UCSD-AML1 (cell line): Measurements from ENCODE around the gene BOLA1.
A peak's percentile ranks its signal among the peaks of the same experiment; 100 is the strongest.
"Not testable (repeated sequence)": the region's sequence is repeated elsewhere in the genome, so short reads cannot be mapped to it uniquely, and the experiment has no call there.

Experiments
- DNase-seq: peaks from one replicate; lab custom pipeline; 2025; ENCODE audit not compliant: unreplicated experiment; lab: John Stamatoyannopoulos, UW

Gene BOLA1

DNA sequence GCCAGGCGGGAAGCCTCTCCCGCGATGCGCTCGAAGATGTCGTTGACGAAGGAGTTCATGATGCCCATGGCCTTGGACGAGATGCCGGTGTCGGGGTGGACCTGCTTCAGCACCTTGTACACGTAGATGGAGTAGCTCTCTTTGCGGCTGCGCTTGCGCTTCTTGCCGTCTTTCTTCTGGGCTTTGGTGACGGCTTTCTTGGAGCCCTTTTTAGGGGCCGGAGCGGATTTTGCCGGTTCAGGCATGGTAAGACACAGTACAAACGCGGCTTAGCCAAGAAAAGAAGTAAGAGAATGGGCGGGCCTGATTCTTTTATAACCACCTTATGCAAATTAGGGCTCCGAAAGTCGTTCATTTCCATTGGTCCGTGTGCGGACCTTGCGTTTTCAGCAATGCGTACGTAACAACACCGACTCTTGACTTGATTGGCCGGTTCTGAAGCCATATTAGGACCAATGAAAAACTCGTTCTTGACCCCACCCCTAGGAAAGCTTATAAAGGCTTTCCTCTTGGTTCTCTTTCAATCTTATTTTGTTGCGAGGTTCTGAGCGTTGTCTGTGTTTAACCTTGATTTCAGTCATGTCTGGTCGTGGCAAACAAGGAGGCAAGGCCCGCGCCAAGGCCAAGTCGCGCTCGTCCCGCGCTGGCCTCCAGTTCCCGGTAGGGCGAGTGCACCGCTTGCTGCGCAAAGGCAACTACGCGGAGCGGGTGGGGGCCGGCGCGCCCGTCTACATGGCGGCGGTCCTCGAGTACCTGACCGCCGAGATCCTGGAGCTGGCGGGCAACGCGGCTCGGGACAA, 12.8 kb upstream of the BOLA1 start:
- DNase-seq, result peak; percentile 87

DNA sequence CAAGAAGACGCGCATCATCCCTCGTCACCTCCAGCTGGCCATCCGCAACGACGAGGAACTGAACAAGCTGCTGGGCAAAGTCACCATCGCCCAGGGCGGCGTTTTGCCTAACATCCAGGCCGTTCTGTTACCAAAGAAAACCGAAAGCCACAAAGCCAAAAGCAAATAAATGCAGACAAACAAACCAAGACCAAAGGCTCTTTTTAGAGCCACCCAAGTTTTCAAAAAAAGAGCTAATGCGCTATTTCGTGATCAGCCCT, 12.2 kb upstream of the BOLA1 start:
- not testable (repeated sequence) for DNase-seq

DNA sequence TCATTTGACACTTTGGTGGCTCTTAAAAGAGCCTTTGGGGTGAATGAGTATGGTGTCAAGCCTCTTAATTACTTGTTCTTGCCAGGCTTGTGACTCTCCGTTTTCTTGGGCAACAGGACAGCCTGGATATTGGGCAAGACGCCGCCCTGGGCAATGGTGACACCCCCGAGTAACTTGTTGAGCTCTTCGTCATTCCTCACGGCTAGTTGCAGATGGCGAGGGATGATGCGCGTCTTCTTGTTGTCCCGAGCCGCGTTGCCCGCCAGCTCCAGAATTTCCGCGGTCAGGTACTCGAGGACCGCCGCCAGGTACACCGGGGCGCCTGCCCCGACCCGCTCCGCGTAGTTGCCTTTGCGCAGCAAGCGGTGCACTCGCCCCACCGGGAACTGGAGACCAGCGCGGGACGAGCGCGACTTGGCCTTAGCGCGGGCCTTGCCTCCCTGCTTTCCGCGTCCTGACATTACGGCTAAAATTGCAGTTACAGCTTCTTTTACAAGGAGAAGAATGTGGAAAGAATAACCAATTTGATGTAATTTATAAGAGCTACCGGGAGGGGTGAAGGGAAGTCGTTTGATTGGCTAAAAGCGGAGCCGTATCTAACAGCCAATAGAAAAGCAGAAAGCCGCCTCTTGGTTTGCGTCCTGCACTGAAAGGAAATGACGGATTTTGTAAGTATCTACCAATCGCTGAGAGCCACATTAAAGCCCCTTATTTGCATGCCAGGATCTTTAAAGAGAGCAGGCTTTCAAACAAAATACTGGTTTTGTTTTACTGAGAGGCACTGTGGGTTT, 11.7 kb upstream of the BOLA1 start:
- DNase-seq, result peak; percentile 81

DNA sequence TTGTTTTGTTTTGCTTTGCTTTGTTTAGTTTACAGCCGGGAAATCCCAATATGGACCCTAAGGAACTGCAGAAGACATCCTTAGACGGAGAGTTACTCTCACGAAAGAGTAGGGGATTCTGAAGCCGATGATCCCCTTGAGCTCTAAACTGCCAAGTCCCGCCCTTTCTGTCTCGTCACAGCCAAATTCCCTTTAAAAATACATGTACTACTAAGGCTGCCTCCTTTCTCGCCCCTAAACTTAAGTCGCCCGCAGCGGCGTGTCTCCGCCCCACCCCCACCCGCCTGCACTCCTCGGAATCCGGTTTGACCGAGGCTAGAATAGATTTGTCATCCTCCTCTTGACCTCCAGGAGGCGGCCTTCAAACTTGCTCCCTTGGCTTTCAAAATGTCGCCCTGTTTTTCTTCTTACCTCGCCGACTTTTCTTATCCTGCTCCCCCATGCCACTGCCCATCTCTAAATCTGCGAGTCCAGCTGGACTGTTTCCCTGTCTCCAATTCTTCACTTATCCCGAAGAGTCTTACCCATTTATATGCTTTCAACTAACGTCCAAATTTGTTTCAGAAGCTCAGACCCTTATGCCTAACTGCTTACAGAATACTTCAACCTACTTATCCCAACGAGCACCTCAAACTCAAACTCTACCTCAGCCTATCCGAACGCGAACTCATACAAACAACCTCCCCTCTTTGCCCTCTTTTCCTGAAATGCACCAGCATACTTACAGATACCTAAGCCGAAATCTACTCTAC, 10.9 kb upstream of the BOLA1 start:
- DNase-seq, result peak; percentile 88

DNA sequence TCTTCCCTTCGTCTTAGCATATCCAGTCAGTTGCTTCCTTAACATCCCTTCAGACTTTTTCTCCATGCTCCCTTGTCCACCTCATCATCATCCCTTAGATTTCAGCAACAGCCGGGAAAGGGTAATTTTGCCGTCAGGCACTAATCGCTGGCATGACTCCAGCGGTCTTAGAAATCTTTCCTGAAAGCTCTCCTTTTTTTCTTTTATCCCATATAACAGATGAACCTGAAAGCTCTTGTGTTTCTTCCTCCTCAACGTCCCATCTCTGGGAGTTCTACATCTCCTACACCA, 10.4 kb upstream of the BOLA1 start:
- DNase-seq, result no peak

DNA sequence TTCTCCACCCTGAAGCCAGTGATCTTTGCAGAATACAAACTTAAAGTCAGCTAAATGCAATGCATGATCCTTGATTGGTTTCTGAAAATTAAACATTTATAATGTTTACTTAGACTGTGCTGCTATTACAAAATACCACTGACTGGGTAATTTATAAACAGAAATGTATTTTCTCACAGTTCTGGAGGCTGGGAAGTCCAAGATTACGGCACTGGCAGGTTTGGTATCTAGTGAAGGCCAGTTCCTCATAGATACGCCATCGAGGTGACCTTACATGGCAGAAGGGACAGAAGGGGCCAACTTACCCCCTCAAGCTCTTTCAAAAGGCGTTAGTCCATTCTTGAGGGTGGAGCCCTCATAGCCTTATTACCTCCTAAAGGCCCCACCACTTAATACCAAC, 2.8 kb upstream of the BOLA1 start:
- DNase-seq, result no peak

DNA sequence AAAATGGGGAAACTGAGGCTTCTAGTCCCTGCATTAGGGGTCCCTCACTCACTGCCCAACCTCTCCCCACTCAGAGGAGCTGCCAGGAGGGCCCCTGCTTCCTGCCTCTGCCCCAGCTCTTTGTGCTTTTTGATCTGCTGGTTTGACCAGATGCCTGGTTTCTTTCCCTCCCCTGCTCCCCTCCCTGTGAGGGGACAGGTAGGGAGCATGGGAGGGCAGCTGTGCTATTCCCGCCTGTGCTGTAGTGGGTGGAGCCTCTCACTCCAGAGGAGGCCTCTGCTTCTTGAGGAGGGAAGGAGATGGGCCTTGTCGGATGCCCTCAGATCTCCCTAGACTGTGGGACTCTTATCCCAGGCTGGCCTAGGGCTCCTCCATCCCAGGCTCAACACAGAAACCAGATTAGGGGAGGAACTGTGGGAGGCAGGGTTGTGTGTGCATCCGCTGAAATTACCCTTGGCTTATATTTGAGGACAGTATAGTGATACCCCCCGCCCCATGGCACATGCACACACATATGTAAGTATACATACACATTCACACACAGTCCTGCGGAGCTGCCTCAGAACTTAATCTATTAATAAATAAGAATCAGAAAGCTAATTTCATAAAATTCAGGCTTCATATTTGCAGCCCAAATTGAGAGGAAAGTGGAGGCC, 4.6 kb downstream of the BOLA1 start:
- no peak for DNase-seq

DNA sequence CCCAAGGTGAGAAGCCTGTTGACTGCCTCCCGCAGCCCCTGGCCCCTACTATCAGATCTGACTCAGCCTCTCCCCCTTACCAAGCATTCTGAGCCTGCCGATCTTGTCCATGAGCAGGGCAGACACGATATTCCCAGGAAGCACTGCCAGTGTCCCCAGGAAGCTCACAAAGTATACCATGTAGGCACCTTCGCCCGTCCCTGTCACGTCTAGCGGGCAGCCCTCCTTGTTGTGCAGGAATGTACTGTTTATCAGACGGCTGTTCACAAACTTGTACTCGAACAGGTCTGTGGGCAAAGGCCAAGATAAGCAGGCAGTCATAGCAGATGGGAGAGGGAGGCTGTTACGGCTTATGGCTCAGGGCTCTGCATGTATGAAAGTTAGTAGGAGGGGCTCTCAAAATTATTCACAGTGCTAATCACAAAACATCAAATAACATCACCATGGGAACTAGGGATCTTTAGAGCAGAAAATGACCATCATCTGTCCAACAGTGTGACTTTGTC, 7.3 kb downstream of the BOLA1 start:
- DNase-seq, result no peak

DNA sequence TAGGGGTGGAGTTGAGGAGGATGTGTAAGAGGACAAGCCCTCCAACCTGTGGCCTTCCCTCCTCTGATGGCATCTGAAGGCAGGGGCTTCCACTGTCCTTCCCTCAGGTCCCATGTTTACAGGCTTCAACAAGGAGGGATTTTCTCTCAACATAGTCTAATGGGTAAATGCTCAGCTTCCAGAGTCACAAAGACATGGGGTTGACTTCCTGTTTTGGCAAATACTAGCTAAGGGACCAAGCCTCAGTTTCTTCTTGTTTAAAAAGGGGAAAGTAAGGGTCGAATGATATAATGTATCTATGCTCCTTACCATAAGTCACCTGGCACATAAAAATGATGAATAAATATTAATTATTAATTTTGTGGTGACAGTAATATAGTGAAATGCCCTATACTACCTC, 15.2 kb downstream of the BOLA1 start:
- no peak for DNase-seq

DNA sequence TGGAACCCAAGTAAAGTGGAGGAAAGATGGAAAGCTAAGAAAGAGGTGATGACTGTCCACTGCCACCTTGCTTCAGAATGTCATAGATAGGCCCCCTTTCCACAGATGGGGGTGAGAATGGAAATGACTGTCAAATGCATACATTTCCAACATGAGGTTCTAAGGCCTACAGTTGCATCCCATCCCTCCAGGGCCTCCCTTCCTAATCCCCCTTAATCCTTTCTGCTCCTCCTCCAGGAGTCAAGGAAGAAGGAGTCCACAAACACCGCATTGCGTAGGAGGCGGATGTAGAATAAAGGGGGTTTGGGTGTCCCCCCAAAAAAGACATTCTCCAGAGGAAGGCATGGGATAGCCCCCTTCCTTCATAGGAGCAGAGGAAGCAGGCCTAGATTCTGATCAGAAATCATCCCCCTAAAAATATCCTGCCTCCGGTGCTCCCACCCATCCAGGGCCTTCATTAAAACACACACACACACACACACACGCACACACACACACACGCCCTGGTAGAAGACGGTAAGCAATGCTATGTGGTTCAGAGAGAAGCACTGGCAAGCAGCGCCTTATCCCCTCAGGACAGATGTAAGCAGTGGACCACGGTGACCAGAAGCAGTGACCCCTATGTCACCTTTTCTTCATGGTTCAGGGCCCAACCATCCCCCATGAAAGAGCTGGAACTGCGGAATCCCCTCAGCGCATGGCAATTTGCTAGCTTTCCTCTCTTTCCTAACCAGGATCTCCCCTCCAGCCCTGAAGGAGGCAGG, 16.2 kb downstream of the BOLA1 start:
- DNase-seq, result no peak

DNA sequence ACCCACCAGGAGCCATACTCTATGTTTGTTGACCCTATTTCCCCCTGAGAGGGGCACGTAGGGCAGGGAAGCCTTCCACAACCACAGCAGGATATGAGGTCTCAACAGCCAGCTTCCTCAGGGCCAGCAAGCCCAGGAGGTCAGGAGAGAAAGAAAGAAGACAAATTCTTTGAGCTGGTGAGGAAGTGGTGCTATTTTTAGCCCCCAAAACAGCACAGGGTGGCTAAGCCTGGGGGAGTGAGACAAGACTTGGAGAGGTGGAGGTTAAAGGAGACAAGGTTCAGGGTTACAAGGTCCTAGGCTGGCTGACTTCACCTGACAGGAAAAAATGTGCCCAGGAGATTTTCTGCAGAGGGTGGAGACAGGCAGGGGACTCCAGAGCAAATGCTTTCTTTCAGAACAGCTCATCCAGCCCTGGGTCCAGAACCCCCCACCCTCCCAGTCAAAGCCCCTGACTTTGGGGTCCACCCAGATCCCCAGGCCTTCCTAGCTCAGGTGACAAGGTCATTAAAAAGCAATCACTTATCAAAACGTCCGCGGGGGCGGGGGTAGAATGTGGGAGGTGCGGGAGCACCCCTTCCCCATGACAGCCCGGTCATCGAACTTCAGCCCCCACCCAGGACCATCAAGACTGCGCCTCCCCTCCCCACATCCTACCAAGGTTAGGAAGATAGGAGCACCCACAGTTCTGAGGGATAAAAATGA, 17.0 kb downstream of the BOLA1 start:
- DNase-seq, result peak; percentile 57

DNA sequence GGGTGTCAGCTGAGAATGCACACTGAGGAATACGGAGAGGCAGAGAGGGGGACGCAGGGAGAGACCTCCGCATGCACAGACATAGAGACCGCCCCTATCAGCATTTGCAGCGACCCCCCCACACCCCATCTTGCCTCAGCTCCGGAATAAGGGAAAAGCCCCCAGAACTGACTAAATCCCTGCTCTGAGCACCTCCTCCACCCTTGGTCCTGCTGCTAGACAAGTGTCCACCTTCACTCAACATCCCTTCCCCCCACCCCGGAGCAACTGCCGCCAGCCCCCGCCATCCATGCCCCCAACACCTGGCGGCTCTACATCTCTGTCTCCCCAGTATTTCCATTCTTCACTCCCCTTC, 17.5 kb downstream of the BOLA1 start:
- no peak for DNase-seq

DNA sequence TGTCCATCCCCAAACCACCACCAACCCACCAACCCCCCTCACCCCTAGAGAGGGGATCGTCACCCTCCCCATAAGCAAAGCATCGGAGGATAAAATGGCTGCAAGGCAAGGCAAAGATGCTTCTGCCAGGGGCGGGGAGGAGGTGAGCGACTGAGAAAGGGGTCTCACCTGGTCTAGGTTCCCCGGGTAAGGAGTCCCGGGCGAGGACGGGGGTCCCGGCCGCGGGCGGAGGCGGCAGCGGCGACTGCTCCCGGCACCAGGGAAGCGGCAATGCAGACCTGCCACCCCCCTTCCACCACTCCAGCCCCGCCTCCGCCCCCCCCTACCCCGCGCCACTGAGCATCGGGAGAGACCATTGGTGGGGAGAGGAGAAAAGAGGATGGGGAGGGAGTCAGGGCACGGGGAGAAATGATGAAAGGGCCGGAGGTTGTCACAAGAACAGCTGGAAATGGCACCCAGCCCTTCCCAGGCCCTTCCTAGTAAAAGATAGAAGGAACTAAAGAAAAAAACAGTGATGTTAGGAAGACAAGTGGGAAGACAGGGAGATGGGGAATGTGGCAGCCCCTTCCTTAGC, 18.3 kb downstream of the BOLA1 start, which contains the start of gene SV2A:
SV2A (minus strand) TSS at position 274 of the 574 bp plus-strand sequence. CDS start 4,004 bp downstream, outside the sequence.
- DNase-seq, result peak; percentile 74

DNA sequence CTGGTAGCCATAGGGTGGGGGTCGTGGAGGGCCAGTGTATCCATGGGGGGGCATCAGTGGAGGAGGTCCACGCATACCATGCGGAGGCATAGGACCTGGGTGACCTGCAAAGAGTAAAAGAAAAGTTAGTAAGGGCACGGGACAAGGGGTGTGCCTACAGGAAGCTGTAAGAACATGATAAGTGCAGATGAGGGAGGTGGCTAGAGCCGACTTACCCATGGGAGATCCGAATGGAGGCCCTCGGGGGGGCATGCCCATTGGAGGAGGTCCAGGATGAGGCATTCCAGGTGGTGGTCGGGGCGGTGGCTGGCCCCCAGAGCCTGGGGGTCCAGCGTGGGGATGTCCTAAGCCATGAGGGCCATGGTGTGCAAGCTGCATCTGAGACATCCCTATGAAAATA, 24.3 kb downstream of the BOLA1 start:
- no peak for DNase-seq

DNA sequence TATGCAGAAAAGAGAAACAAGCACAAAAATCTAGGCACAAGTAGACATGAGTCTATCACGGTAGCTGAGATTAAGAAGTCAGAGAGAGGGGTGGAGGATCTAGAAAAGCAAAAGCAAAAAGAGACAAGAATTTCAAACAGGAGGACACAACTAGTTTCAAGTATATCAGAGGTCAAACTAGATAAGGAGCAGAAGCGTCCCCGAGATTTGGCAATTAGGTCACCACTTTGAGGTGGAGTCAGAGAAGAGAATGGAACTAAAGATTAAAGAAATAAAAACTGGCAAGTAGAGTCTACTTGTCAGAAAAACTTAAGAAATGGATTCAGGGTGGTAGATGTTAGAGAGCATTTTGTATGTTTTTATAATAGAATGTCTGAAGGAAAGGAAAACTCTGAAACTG, 26.0 kb downstream of the BOLA1 start:
- DNase-seq, result no peak

DNA sequence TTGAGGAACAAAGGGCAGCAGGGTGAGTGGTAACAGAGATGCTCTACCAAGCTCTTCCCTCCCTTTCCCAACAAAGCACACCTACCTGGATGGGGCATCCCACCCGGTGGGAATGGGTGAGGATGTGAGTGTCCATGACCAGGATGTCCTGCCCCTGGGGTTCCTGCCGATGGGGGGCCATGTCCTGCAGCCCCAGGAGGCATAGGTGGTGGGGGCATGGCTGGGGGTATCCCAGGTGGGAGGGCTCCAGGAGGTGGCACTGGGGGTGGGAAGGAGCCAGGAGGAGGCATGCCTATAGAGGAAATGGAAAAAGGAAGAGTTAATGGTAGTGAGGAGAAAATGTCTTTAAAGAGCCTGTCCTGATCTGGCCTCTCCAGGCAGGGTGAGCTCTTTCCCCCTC, 26.4 kb downstream of the BOLA1 start:
- no peak for DNase-seq

DNA sequence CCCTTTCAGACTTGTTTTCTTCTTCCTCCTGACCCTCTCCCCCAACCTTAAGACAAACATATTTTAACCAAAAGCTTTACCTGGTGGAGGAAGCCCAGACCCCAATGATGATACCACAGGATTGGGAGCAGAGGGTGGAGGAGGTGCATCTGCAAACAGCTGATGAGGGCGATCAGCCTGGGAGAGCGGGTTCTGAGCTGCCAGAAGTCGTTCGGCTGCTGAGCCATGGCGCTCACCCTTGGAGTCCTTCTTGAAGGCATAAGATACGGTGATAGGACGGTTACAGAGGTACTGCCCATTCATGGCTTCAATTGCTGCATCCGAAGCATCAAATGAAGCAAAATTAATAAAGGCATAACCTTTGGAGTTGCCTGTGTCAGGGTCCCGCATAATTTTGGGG, 26.9 kb downstream of the BOLA1 start:
- DNase-seq, result no peak

DNA sequence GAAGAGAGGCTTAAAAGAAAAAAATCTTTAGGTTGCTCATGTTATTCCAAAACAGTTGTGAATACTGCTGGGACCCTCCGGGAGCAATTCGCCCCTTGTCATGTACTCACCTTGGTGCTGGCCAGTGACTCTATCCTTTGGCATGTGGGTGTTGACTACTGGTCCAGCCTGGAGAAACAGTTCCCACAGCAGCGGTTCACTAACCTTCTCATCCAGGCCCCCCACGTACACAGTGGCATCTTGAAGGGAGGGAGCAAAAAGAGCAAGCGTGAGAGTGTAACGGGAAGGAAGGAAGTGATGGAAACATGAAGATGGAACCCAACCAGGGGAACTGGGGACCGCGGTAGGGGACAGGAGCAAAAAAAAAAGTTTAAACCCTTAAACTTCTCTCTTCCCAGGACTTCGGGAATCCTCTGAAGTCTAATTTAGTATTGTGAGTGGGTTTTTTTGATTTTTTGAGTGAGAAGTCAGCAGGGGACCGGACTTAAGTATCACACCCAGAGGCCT, 27.7 kb downstream of the BOLA1 start:
- no peak for DNase-seq

DNA sequence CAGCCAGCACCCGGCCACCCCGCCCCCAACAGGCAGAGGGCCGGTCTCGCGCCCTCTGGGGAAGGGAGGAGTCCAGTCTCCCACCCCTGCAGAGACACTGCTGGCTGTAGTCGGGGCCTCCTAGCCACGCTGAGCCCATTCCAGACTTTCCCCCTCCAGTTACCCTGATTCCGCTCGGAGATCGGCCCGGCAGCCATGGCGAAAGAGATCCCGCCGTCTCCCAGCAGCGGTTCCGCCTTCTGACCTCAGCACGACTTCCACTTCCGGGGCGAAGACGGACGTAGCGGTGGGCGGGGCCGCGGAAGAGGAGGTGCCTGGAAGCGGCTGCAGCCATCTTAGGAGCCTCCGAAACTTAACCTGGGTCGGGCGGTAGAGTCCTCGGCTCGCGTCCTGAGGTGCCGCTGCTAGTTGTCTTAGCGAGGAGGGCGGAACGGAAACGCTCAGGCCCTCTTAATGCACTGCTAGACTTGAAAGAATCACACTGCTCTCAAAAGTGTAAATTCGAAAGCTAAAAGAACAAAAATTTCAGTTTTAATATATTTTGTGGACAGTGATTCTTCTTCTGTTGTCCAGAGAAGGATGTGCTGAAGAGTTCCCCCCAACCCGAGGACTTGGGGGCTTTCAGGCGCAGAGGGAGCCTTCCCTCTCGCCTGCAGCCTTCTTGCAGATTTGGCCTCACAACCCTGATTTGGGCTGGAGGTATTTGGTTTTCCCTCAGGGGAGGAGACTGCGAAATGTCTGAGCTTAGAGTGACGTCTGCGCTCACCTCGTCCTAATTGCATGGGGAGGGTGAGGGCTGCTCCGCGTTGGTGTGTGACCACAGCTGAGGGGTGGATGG, 28.4 kb downstream of the BOLA1 start, which contains the start of gene SF3B4:
SF3B4 (minus strand) TSS at position 241 of the 838 bp plus-strand sequence; CDS start at position 197, 44 bp downstream.
- peak; percentile 94 for DNase-seq
